Effector memory CD8-positive, alpha-beta T cell (primary cell): ENCODE results near the gene UCK2.

Source experiments
- ATAC-seq: fragments of 150-1000 bp; cut with Tn5 transposase; replicated peaks from 2 replicates; pipeline ENCODE4 v1.10.0; 2021; ENCODE audit warnings: mild to moderate bottlenecking, moderate library complexity
- DNase-seq, 3 experiments: peaks; one replicate each; pipeline ENCODE4 v3.0.0; 2021
- H3K27ac Mint-ChIP-seq, 2 donors: one replicate each; pipeline ENCODE4 v1.8.0; 2022; ENCODE audit warnings: mild to moderate bottlenecking in 2 of 2, mixed read lengths in 2 of 2, moderate library complexity in 2 of 2
- H3K27me3 Mint-ChIP-seq, 2 donors: one replicate each; pipeline ENCODE4 v1.8.0; 2022; ENCODE audit warnings: mixed read lengths in 2 of 2
- H3K36me3 Mint-ChIP-seq: one replicate; pipeline ENCODE4 v1.8.0; 2022; ENCODE audit warnings: mild to moderate bottlenecking, moderate library complexity, mixed read lengths; ENCODE audit not compliant: insufficient read depth
- H3K4me1 Mint-ChIP-seq, 2 donors: one replicate each; pipeline ENCODE4 v1.8.0; 2022; ENCODE audit warnings: low read depth in 2 of 2, mixed read lengths in 2 of 2
- H3K4me3 Mint-ChIP-seq, 2 donors: one replicate each; pipeline ENCODE4 v1.8.0; 2022; ENCODE audit warnings: mild to moderate bottlenecking in 2 of 2, mixed read lengths in 2 of 2, moderate library complexity in 2 of 2
- H3K9me3 Mint-ChIP-seq, 2 donors: one replicate each; pipeline ENCODE4 v1.8.0; 2022; ENCODE audit warnings: mixed read lengths in 2 of 2

The UCK2 gene

DNA sequence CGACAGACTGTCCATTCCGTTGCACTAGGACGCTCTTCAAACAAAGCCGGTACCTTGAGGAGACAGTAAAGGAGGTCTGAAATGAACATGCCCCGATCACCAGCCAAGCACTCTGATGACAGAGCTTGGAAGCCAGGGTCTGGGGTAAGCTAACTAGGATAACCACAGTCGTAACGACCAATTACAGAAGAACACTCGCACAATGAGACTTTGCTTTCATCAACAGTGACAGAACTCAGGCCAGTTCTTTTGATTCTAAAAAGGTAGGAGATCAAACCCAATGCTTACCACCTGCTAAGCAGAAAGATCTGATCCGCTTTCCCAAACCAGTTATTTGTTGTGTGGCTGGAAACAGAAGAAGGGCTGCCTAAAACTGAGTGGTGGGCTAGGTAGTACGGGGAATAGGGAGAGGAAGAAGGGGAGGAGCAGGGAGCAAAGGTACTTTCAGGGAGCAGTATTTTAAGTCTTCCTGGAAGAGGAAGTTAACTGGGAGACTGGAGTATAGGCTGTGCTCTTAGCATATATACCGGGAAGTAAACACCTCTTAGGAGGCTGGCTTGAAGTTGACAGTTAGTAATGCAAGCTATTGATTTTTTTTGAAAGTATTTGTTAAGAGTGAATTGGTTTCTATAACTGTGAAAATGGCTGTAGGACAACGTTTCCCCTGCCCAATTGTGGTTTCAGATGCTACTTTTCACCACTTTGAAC, 38.4 kb downstream of the UCK2 start:
- no peaks in the 10 kb centered on the region for H3K36me3 Mint-ChIP-seq
- no peak for DNase-seq
- no peak overlapping the region for H3K4me3 Mint-ChIP-seq
- H3K27ac Mint-ChIP-seq: no peak overlapping the region
- peaks cover under 1 to 16% of the 10 kb centered on the region in 2 donors for H3K4me1 Mint-ChIP-seq
- no peaks in the 10 kb centered on the region for H3K27me3 Mint-ChIP-seq
- ATAC-seq: no peak
- no peaks in the 10 kb centered on the region for H3K9me3 Mint-ChIP-seq

DNA sequence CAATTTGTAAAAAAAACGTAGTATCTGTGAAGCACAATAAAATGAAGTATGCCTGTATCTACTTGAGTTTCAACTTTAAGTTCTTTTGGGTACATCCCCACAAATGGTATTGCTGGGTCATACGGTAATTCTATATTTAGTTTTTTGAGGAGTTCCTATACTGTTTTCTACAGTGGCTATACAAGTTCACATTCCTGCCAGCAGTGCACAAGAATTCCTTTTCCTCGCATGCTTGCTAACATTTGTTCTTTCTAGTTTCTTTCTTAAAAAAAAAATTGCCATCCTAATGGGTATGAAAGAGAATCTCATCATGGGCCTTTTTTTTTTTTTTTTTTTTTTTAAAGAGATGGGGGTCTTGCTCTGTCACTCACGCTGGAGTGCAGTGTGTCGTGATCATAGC, 41.9 kb downstream of the UCK2 start:
- peaks cover 5% of the 10 kb centered on the region for H3K36me3 Mint-ChIP-seq
- no peak overlapping the region for H3K27ac Mint-ChIP-seq
- H3K4me3 Mint-ChIP-seq: no peak overlapping the region
- DNase-seq (no peak), ATAC-seq (no peak)
- peaks cover 19 to 24% of the 10 kb centered on the region in 2 donors for H3K4me1 Mint-ChIP-seq
- no peaks in the 10 kb centered on the region for H3K9me3 Mint-ChIP-seq
- H3K27me3 Mint-ChIP-seq: no peaks in the 10 kb centered on the region

- H3K9me3 Mint-ChIP-seq: no peaks in the 10 kb centered on the region
- ATAC-seq: peak; percentile 98
- H3K27me3 Mint-ChIP-seq: no peaks in the 10 kb centered on the region
- peaks cover 25 to 26% of the 10 kb centered on the region in 2 donors for H3K4me1 Mint-ChIP-seq
- DNase-seq: peak; percentile 50 to 56 (median 51)
- peak overlapping the region; percentile 60 to 70 for H3K27ac Mint-ChIP-seq
- H3K36me3 Mint-ChIP-seq: peaks cover 5% of the 10 kb centered on the region
- peak overlapping the region; percentile 47 to 53 for H3K4me3 Mint-ChIP-seq
Measured at GRCh38 chr1:165871311-165872067, 44.1 kb downstream of the UCK2 start.

- H3K4me3 Mint-ChIP-seq: no peak overlapping the region
- no peak overlapping the region for H3K27ac Mint-ChIP-seq
- peaks cover 25 to 26% of the 10 kb centered on the region in 2 donors for H3K4me1 Mint-ChIP-seq
- H3K27me3 Mint-ChIP-seq: no peaks in the 10 kb centered on the region
- H3K36me3 Mint-ChIP-seq: peaks cover 5% of the 10 kb centered on the region
- ATAC-seq (no peak), DNase-seq (no peak)
- H3K9me3 Mint-ChIP-seq: no peaks in the 10 kb centered on the region
Measured at GRCh38 chr1:165873481-165873880, 46.1 kb downstream of the UCK2 start.

DNA sequence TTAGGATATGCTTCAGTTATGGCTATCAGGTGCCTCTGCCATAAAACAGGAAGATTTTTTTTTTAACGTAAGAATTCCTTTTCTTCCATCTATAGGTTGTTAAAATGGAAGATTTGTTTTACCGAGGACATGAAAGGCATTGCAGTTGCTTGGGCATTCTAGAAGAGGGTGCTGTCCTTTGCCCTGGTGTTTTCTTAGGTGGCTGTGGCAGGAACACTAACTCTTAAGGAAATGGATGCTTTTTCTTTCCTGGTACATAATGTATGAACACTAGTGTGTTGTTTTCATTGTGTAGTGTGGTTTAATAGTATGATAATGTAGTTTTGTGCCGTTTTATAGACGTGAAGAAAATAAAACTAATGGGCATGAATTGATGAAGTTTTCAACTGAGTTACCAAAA, 47.2 kb downstream of the UCK2 start:
- Mint-ChIP-seq H3K9me3 (no peaks in the 10 kb centered on the region), H3K4me3 (no peak overlapping the region), H3K36me3 (peaks cover 5% of the 10 kb centered on the region), H3K4me1 (peaks cover 26 to 27% of the 10 kb centered on the region in 2 donors), H3K27ac (no peak overlapping the region), H3K27me3 (no peaks in the 10 kb centered on the region)
- DNase-seq (no peak), ATAC-seq (no peak)

DNA sequence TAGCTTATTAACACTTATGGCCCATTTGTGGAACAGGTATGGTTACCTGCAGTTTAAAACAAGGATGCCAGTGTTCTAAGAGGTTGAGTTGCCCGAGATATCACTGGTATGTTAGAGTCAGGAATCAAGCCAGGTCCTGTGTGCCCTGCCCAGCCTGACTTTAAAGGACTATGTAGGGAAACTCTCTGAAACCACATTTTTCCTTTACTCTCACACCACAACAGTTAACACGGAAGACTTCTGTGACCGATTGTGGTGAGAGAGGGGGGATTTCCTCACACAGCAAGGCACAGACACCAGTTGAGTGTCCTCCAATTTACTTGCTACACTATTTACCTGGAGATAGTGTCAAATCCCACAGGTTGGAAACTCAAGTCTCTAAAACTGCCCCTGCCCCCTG, 47.8 kb downstream of the UCK2 start:
- Mint-ChIP-seq H3K4me1 (peaks cover 25 to 32% of the 10 kb centered on the region in 2 donors), H3K27ac (no peak overlapping the region), H3K4me3 (no peak overlapping the region), H3K27me3 (no peaks in the 10 kb centered on the region), H3K9me3 (no peaks in the 10 kb centered on the region), H3K36me3 (peaks cover 5% of the 10 kb centered on the region)
- DNase-seq (no peak), ATAC-seq (peak; percentile 24)

DNA sequence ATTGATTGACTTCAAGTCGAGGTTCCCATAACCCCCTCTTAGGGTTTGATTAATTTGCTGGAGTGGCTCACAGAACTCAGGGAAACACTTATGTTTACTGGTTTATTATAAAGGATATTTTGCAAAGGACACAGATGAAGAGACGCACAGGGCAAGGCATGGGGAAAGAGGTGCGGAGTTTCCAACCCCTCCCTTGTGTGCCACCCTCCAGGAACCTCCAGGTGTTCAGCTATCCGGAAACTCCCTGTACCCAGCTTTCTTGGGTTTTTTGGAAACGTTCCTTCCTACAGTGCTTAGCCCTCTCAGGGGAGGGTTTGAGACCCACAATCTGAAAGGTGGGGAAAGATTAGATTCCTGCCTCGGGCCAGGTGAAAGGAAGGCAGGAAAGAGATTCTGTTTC, 48.2 kb downstream of the UCK2 start:
- DNase-seq (no peak), ATAC-seq (no peak)
- Mint-ChIP-seq H3K36me3 (peaks cover 5% of the 10 kb centered on the region), H3K4me1 (peaks cover 23 to 32% of the 10 kb centered on the region in 2 donors), H3K4me3 (no peak overlapping the region), H3K27ac (peak overlapping the region in 1 of 2 donors; percentile 18), H3K27me3 (no peaks in the 10 kb centered on the region), H3K9me3 (no peaks in the 10 kb centered on the region)

GRCh38 chr1:165876121-165876520, 48.7 kb downstream of the UCK2 start:
- no peak for DNase-seq
- Mint-ChIP-seq H3K27ac (peak overlapping the region in 1 of 2 donors; percentile 18), H3K4me1 (peaks cover 18 to 28% of the 10 kb centered on the region in 2 donors), H3K27me3 (no peaks in the 10 kb centered on the region), H3K36me3 (peaks cover 5% of the 10 kb centered on the region), H3K9me3 (no peaks in the 10 kb centered on the region), H3K4me3 (no peak overlapping the region)
- ATAC-seq: no peak

DNA sequence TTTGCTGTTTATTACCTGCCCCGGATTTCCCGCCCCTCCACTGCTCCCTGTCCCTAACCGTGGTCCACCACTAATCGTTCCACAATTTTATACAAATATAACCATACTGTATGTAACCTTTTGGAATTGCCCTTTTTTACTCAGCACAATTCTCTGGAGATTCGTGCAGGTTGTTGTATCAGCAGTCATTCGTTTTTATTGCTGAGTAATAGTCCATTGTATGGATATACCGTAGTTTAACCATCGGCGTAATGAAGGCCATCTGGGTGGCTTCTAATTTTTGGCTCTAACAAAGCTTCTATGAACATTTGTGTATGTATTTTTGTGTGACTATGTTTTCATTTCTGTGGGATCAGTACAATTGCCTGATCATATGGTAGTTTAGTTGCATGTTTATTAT, 50.0 kb downstream of the UCK2 start:
- Mint-ChIP-seq H3K36me3 (no peaks in the 10 kb centered on the region), H3K27me3 (no peaks in the 10 kb centered on the region), H3K27ac (no peak overlapping the region), H3K4me3 (no peak overlapping the region), H3K9me3 (no peaks in the 10 kb centered on the region), H3K4me1 (peaks cover 14 to 22% of the 10 kb centered on the region in 2 donors)
- ATAC-seq (no peak), DNase-seq (no peak)

- no peaks in the 10 kb centered on the region for H3K27me3 Mint-ChIP-seq
- peaks cover 14 to 22% of the 10 kb centered on the region in 2 donors for H3K4me1 Mint-ChIP-seq
- H3K4me3 Mint-ChIP-seq: no peak overlapping the region
- H3K9me3 Mint-ChIP-seq: no peaks in the 10 kb centered on the region
- H3K27ac Mint-ChIP-seq: no peak overlapping the region
- ATAC-seq (no peak), DNase-seq (no peak)
- no peaks in the 10 kb centered on the region for H3K36me3 Mint-ChIP-seq
Measured at GRCh38 chr1:165877940-165878556, 50.6 kb downstream of the UCK2 start.

DNA sequence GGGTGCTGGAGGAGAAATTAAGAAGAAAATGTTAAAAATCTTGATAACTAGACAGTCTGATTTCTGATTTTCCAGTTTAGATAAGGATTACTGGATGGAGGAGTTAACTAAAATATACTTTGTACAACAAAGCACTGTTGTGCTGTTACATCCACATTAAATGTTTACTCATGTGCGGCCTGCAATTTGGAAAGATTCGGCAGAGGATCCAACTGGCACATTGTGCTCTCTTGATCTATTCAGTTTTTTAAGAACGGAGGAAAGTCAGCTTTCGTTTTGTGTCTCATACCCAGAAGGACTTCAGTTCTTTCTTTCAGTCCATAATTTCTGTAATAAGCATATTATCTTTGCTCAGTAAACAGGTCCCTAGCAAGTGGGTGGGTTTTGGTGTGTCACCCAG, 52.5 kb downstream of the UCK2 start:
- Mint-ChIP-seq H3K4me3 (no peak overlapping the region), H3K36me3 (no peaks in the 10 kb centered on the region), H3K27me3 (no peaks in the 10 kb centered on the region), H3K9me3 (no peaks in the 10 kb centered on the region), H3K4me1 (peaks cover 11 to 12% of the 10 kb centered on the region in 2 donors), H3K27ac (no peak overlapping the region)
- ATAC-seq (no peak), DNase-seq (no peak)

- Mint-ChIP-seq H3K27ac (no peak overlapping the region), H3K36me3 (no peaks in the 10 kb centered on the region), H3K9me3 (no peaks in the 10 kb centered on the region), H3K27me3 (no peaks in the 10 kb centered on the region), H3K4me1 (peaks cover 5 to 10% of the 10 kb centered on the region in 2 donors), H3K4me3 (no peak overlapping the region)
- DNase-seq (no peak), ATAC-seq (no peak)
Measured at GRCh38 chr1:165880993-165881392, 53.6 kb downstream of the UCK2 start.

DNA sequence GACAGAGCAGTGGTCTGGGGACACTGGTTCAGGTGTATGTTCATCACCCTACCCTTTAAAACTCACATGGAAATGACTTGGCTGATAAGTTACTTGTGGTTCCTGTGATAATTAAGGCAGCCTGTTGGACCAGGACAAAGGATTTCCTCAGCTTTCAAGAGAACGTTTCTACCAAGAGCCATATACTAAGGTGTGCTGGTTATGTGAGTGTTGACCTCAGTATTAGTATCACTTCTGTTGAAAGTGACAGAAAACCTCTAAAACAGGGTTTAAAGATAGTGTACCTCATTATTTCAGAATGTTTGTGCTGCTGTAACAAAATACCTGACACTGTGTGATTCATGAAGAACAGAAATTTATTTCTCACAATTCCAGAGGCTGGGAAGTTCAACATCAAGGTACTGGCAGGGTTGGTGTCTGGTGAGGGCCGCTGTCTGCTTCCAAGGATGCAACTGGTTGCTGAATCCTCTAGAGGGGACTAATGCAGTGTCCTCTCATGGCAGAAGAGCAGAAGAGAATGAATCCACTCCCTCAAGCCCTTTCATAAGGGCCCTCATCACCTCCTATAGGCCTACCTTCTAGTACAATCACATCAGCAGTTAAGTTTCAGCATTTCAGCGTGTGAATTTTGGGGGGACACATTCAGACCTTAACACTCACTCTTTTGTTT, 54.9 kb downstream of the UCK2 start:
- H3K27ac Mint-ChIP-seq: no peak overlapping the region
- no peak for DNase-seq
- no peaks in the 10 kb centered on the region for H3K9me3 Mint-ChIP-seq
- H3K36me3 Mint-ChIP-seq: no peaks in the 10 kb centered on the region
- no peak overlapping the region for H3K4me3 Mint-ChIP-seq
- peaks cover 7 to 8% of the 10 kb centered on the region in 2 donors for H3K4me1 Mint-ChIP-seq
- ATAC-seq: no peak
- H3K27me3 Mint-ChIP-seq: no peaks in the 10 kb centered on the region
